Spleen (tissue), 11 donors: Measurements from ENCODE around the gene ZNF837. TPM values are rescaled to one million over a fixed set of nuclear protein-coding genes. Genes with fewer than 3 reads are reported as not detected.

ENCODE experiments used
- DNase-seq: peaks from one replicate; pipeline ENCODE4 v3.0.0-alpha.2; 2020
- H3K27ac ChIP-seq, 8 donors: fragments of 200-600 bp; sonication (generic) in 7 of 8; 1 replicate in 4 of 8; 2 replicates in 4 of 8; pipeline versions ENCODE4 v1.5.0 to v1.8.0; 2016 to 2021; ENCODE audit warnings: inconsistent platforms in 4 of 8, mild to moderate bottlenecking in 4 of 8, moderate library complexity in 1 of 8
- H3K27me3 ChIP-seq, 7 donors: fragments of 200-600 bp; sonication (generic) in 6 of 7; replicated peaks in 1 of 7; 1 replicate in 4 of 7; 2 replicates in 3 of 7; pipeline versions ENCODE4 v1.5.0 to v1.8.0; 2016 to 2021; ENCODE audit warnings: inconsistent platforms in 3 of 7, mild to moderate bottlenecking in 1 of 7
- H3K36me3 ChIP-seq, 6 donors: fragments of 200-600 bp; sonication (generic) in 5 of 6; 1 replicate in 4 of 6; 2 replicates in 2 of 6; pipeline versions ENCODE4 v1.5.0 to v1.8.0; 2016 to 2021; ENCODE audit warnings: inconsistent platforms in 2 of 6
- H3K4me1 ChIP-seq, 6 donors: fragments of 200-600 bp; sonication (generic) in 5 of 6; 1 replicate in 3 of 6; 2 replicates in 3 of 6; pipeline versions ENCODE4 v1.5.0 to v1.8.0; 2016 to 2021; ENCODE audit warnings: inconsistent platforms in 3 of 6
- H3K4me3 ChIP-seq, 8 donors: fragments of 200-600 bp; sonication (generic) in 7 of 8; 1 replicate in 4 of 8; 2 replicates in 4 of 8; pipeline versions ENCODE4 v1.5.0 to v1.8.0; 2016 to 2021; ENCODE audit warnings: inconsistent platforms in 4 of 8, mild to moderate bottlenecking in 4 of 8, moderate library complexity in 2 of 8
- H3K9me3 ChIP-seq, 8 donors: fragments of 200-600 bp; sonication (generic) in 7 of 8; 1 replicate in 4 of 8; 2 replicates in 4 of 8; pipeline versions ENCODE4 v1.5.0 to v1.8.0; 2016 to 2021; ENCODE audit warnings: inconsistent platforms in 4 of 8
- POLR2A ChIP-seq, 3 donors: fragments of 450-650 bp; IDR thresholded peaks; one replicate each; pipeline ENCODE4 v1.5.1; 2017; ENCODE audit warnings: antibody characterized with exemption in 3 of 3, mild to moderate bottlenecking in 1 of 3
- POLR2AphosphoS5 ChIP-seq, 3 donors: sonication (generic); formaldehyde crosslinking; IDR thresholded peaks; one replicate each; pipeline ENCODE4 v1.5.1; 2017; ENCODE audit warnings: antibody characterized with exemption in 3 of 3
- WGBS, 5 donors: extraction: QIAGEN DNeasy Blood & Tissue Kit in 3 of 5; methylation state at CpG; one replicate each; pipeline versions ENCODE4 v1.1.5 to v1.1.7; 2013 to 2018; 5-methylcytosine and 5-hydroxymethylcytosine counted together
- intact Hi-C: fragments of 100-400 bp; cut with DNase I; formaldehyde crosslinking; loops from one replicate; pipeline ENCODE4 v1.15.0; 2023; ENCODE audit warnings: low total_unique reads
- polyA plus RNA-seq, 3 donors: library from polyadenylated mRNA; stranded (reverse); fragments of 200-250 nt; gene quantifications; one replicate each; pipeline ENCODE4 v1.2.1, GENCODE V29; 2013
- total RNA-seq, 7 donors: library from RNA; depleted of rRNA in 3 of 7; stranded (reverse); fragments of >200 nt in 3 of 7; fragmentation: NEBNext Ultra II Directional in 4 of 7; extraction: Animal tissue kit (Norgen Biotek cat#: 25700) in 4 of 7; gene quantifications; one replicate each; pipeline versions ENCODE4 v1.1.0 to v1.2.1, GENCODE V29; 2016 to 2021
- TF ChIP-seq, protein P1 (sequence below), 11 experiments: fragments of 200-600 bp in 7 of 11; fragments of 450-650 bp in 4 of 11; sonication (generic) in 4 of 11; IDR thresholded peaks in 8 of 11; conservative IDR thresholded peaks in 3 of 11; 1 replicate in 7 of 11; 2 replicates in 4 of 11; pipeline versions ENCODE4 v1.4.0 to v1.8.0; 2016 to 2021; ENCODE audit warnings: antibody characterized with exemption in 11 of 11, inconsistent platforms in 4 of 11, mild to moderate bottlenecking in 1 of 11
- donor health status: healthy with polysubstance abuse.
- donor health status: DM: no; HTN: no; CAD: no; lungs with moderate emphysema.
- donor health status: DM: no; HTN: no; CAD: no.
- donor health status: Bipolar disorder and iron deficiency.
- donor health status: healthy.
- donor health status: DM: no; HTN: no; CAD: no.
- donor health status: DM: yes; HTN: yes; CAD: no.

The ZNF837 gene
- total and polyA plus RNA-seq, 10 donors = 2.2 to 6.1 (median 3.2) TPM

GRCh38 chr19:58346961-58347929 lies 33.6 kb downstream of the ZNF837 start:
- H3K36me3 ChIP-seq = peaks cover 0 to 21% (median 3%) of the 10 kb centered on the region in 6 donors
- TF ChIP-seq POLR2AphosphoS5 (IDR thresholded peaks at IDR 0.05) = peak; percentile 81 to 87 (median 81)
- peak in 1 of 3 donors; percentile 12 for TF ChIP-seq POLR2A (IDR thresholded peaks at IDR 0.05)
- TF ChIP-seq, protein P1, sequence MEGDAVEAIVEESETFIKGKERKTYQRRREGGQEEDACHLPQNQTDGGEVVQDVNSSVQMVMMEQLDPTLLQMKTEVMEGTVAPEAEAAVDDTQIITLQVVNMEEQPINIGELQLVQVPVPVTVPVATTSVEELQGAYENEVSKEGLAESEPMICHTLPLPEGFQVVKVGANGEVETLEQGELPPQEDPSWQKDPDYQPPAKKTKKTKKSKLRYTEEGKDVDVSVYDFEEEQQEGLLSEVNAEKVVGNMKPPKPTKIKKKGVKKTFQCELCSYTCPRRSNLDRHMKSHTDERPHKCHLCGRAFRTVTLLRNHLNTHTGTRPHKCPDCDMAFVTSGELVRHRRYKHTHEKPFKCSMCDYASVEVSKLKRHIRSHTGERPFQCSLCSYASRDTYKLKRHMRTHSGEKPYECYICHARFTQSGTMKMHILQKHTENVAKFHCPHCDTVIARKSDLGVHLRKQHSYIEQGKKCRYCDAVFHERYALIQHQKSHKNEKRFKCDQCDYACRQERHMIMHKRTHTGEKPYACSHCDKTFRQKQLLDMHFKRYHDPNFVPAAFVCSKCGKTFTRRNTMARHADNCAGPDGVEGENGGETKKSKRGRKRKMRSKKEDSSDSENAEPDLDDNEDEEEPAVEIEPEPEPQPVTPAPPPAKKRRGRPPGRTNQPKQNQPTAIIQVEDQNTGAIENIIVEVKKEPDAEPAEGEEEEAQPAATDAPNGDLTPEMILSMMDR (IDR thresholded peaks at IDR 0.05 in 8 of 11, conservative IDR thresholded peaks at IDR 0.05 in 3 of 11) = no peak
- no peaks in the 10 kb centered on the region for H3K9me3 ChIP-seq
- H3K4me3 ChIP-seq = peak overlapping the region; percentile 31 to 76 (median 64)
- H3K27me3 ChIP-seq = peaks cover 0 to 51% (median 2%) of the 10 kb centered on the region in 7 donors
- DNase-seq = peak; percentile 91
- H3K27ac ChIP-seq = peak overlapping the region; percentile 30 to 87 (median 80)
- intact Hi-C loops = no loop called here
- WGBS, 5 donors = 1 to 3% (median 2%) methylated on average over 22 to 82 of the region's 82 CpGs
- peaks cover 0 to 53% (median 32%) of the 10 kb centered on the region in 6 donors for H3K4me1 ChIP-seq

DNA sequence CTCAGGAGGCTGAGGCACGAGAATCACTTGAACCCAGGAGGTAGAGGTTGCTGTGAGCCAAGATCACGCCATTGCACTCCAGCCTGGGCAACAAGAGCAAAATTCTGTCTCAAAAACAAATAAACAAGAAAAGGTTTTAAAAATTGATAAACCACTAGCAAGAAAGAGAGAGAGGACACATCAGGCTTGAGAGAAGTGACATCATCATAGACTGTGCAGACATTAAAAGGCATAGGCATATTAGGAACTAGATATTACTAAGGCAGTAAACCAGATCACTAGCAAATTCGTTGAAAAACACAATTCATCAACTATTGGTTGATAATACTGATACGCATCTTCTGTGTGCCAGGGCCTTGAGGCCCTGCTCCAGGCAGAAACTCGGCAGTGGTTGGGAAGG lies 35.3 kb downstream of the ZNF837 start:
- intact Hi-C loops = no loop called here
- peaks cover 0 to 39% (median 2%) of the 10 kb centered on the region in 7 donors for H3K27me3 ChIP-seq
- H3K4me1 ChIP-seq = peaks cover 0 to 47% (median 32%) of the 10 kb centered on the region in 6 donors
- no peaks in the 10 kb centered on the region for H3K9me3 ChIP-seq
- 76 to 89% (median 80%) methylated on average over 5 of the region's 5 CpGs for WGBS, 5 donors
- no peak overlapping the region for H3K27ac ChIP-seq
- no peak for DNase-seq
- TF ChIP-seq POLR2A (IDR thresholded peaks at IDR 0.05) (no peak), POLR2AphosphoS5 (IDR thresholded peaks at IDR 0.05) (no peak)
- TF ChIP-seq, protein P1 (IDR thresholded peaks at IDR 0.05 in 8 of 11, conservative IDR thresholded peaks at IDR 0.05 in 3 of 11) = no peak
- H3K36me3 ChIP-seq = peaks cover 0 to 15% (median 0%) of the 10 kb centered on the region in 6 donors
- no peak overlapping the region for H3K4me3 ChIP-seq

DNA sequence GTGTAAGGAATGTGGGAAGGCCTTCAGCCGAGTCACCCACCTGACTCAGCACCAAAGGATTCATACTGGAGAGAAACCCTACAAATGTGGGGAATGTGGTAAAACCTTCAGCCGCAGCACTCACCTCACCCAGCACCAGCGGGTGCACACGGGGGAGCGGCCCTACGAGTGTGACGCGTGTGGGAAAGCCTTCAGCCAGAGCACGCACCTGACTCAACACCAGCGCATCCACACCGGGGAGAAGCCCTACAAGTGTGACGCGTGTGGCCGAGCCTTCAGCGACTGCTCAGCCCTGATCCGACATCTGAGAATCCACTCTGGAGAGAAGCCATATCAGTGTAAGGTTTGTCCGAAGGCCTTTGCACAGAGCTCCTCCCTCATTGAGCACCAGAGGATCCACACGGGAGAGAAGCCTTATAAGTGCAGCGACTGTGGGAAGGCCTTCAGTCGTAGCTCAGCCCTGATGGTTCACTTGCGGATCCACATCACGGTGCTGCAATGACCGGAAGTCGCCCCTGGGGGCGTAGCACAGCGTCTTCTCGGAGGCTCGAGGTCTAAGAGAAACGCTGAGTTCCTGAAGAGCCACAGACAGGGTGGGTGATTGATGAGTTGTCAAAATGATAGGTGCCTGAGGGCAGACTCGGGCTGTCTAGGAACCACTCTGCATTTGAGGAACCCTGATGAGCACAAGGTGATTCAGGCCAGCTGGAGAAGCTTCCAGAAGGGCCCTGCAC lies 41.8 kb downstream of the ZNF837 start:
- no peak for DNase-seq
- H3K36me3 ChIP-seq = peaks cover 0 to 63% (median 30%) of the 10 kb centered on the region in 6 donors
- intact Hi-C loops = no loop called here

More for the DNA sequence above, 41.8 kb downstream of the ZNF837 start:
- WGBS, 5 donors = 84 to 88% (median 86%) methylated on average over 29 to 30 of the region's 30 CpGs
- TF ChIP-seq, protein P1 (IDR thresholded peaks at IDR 0.05 in 8 of 11, conservative IDR thresholded peaks at IDR 0.05 in 3 of 11) = no peak
- TF ChIP-seq POLR2AphosphoS5 (IDR thresholded peaks at IDR 0.05) = peak in 1 of 3 donors; percentile 44
- Histone ChIP-seq H3K4me1 (no peaks in the 10 kb centered on the region), H3K9me3 (peaks cover 0 to 8% (median 0%) of the 10 kb centered on the region in 8 donors), H3K27me3 (no peaks in the 10 kb centered on the region), H3K27ac (no peak overlapping the region), H3K4me3 (no peak overlapping the region)
